ENCODE results near the gene CD302.
"Not testable (repeated sequence)": the region's sequence is repeated elsewhere in the genome, so short reads cannot be mapped to it uniquely, and the experiment has no call there.

CD302 gene, protein sequence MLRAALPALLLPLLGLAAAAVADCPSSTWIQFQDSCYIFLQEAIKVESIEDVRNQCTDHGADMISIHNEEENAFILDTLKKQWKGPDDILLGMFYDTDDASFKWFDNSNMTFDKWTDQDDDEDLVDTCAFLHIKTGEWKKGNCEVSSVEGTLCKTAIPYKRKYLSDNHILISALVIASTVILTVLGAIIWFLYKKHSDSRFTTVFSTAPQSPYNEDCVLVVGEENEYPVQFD
- total RNA-seq = 2.9 to 3.3 reads per million in 2 donors

DNA sequence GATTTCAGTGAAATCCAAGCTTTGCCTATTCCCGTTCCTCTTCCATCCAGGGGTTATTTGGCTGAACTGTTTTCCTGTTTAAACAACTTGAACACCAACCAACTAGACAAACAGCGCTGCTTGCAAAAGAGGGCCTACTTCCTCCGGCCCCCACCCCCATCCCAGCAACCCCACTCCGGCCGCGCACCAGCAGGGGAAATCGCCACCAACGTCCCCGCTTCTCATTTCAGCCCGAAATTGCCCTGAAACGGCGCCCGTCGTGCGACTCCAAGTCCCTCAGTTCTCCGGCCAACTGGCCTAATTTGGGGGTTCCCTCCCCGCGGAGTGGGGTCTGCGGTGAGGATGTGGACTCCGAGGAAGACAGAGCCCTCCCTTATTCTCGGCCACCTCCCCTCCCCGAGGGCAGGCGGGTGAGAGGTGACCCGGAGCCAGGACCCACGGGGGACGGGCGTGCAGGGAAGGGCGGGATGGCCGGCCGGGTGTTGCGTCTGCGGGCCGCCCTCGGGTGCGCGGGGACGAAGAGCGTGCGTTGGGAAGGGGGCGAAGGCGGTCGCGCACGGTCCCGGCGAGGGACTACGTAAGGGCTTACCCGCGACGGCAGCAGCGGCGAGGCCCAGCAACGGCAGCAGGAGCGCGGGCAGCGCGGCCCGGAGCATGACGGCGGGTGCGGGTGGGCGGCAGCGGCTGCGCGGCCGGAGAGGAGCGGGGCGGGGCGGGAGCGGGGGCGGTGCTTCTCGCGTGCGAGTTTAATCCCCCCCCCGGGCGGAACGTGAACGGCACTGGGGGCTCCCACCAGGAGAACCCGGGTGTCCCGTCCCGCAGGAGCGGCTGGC, at the start of gene CD302:
CD302 (minus strand) TSS at position 666 of the 833 bp plus-strand sequence; CDS start at position 656, 10 bp downstream.
- peak; percentile 19 for DNase-seq

- no peak for DNase-seq
These were observed 48.6 kb upstream of the CD302 start for GRCh38 chr2:159846564-159846963.

- DNase-seq = no peak
These were observed 42.6 kb upstream of the CD302 start for GRCh38 chr2:159840616-159841015.

GRCh38 chr2:159832858-159833257, 34.9 kb upstream of the CD302 start:
- no peak for DNase-seq

DNA sequence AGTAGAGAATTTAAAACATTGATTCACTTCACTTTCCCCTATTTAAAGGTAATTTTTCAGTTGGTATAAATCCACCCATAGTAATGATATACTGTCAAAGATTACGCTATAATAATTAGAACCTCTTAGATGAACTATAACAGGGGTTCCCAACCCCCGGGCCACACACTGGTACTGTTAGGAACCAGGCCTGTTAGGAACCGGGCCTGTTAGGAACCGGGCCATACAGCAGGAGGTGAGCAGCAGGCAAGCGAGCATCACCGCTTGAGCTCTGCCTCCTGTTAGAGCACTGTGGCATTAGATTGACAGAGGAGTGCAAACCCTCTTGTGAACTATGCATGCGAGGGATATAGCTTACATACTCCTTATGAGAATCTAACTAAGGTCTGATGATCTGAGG, 34.0 kb upstream of the CD302 start:
- no peak for DNase-seq

GRCh38 chr2:159829376-159829775, 31.4 kb upstream of the CD302 start:
- DNase-seq = no peak

DNA sequence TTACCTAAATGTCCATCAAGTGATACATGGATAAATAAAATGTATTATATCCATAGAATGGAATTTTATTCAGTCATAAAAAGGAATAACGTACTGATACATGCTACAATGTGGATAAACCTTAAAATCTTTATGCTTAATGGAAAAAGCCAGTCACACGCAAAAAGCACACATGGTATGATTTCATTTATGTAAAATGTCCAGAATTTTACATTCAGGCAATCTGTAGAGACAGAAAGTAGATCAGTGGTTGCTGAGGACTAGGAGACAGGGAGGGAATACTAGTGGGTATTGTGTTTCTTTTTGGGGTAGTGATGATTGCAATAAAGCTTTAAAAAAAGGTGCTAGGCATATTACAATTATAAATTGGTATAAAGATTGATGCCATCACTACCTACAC, 30.7 kb upstream of the CD302 start:
- DNase-seq = no peak

DNA sequence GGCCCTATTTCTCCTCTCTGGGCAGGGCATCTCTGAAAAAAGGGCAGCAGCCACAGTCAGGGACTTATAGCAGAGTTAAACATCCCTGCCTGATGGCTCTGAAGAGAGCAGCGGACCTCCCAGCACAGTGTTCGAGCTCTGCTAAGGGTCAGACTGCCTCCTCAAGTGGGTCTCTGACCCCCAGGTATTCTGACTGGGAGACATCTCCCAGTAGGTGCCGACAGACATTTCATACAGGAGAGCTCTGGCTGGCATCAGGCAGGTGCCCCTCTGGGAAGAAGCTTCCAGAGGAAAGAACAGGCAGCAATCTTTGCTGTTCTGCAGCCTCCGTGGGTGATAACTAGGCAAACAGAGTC, 24.4 kb upstream of the CD302 start:
- DNase-seq = not testable (repeated sequence)

DNA sequence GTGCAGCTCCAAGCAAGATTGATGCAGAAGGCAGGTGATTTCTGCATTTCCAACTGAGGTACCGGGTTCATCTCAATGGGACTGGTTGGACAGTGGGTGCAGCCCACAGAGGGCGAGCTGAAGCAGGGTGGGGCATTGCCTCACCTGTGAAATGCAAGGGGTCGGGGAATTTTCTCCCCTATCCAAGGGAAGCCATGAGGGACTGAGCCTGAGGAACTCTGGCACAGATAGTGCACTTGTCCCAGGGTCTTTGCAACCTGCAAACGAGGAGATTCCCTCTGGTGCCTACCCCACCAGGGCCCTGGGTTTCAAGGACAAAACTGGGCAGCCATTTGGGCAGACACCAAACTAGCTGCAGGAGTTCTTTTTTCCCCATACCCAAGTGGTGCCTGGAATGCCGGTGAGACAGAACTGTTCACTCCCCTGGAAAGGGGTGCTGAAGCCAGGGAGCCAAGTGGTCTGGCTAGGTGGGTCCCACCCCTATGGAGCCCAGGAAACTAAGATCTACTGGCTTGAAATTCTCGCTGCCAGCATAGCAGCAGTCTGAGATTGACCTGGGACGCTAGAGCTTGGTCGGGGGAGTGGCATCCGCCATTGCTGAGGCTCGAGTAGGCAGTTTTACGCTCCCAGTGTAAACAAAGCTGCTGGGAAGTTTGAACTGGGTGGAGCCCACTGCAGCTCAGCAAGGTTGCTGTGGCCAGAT, 23.9 kb upstream of the CD302 start:
- not testable (repeated sequence) for DNase-seq

- no peak for DNase-seq
These were observed 20.9 kb upstream of the CD302 start for GRCh38 chr2:159818940-159819339.

DNA sequence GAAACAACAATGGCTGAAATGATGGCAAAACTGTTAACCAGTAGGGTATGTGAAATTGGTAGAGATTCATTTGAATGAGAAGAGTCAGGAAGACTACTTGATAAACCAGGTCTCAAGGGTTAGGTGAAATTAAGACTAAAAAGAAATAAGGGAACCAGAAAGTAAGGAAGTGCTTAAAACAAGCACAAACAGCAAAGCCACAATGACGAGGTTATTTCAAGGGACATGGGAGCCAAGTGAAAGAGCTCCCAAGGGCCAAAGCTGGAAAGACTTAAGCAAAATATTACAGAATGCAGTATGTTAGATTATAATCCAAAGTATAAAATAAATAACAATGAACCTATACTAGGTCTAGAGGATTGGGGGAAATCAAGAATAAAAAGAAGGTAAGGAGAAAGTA, 19.3 kb upstream of the CD302 start:
- no peak for DNase-seq

- DNase-seq = no peak
These were observed 13.2 kb upstream of the CD302 start for GRCh38 chr2:159811232-159811631.

- DNase-seq = no peak
These were observed 10.0 kb upstream of the CD302 start for GRCh38 chr2:159808032-159808425.

DNA sequence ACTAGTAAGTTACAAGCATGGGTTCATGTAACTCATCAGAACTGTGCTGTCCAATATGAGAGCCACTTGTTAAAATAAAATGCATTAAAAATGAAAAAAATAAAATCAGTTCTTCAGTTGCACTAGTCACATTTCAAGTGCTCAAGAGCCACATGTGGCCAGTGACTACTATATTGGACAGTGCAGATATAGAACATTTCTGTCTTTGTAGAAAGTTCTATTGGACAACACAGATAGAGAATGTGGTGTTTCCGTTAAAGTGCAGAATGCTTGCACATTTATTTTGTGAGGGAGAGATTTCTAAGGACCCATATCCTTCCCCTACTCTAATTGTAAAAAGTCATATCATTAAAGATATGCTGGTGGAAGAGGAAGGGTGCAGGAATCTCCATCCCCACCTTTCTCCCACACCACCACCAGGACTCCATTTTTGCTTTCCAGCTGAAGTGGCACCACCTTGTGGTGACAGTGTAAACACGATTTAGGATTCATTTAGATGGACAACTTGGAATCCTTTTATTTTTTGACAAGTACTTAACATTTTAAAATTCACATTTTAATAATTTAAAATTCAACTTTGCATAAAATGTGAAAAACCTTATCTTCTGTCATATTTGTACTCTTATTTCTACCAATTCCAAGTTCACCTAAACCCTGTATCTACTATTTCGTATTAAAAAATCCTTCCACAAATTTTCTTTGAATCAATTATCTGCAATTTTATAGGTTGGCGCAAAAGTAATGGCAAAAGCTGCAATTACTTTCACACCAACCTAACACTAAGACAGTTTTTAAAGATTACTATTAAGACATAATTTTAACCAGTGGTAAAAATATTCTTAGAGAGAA, 9.4 kb upstream of the CD302 start:
- no peak for DNase-seq

- no peak for DNase-seq
These were observed 6.9 kb upstream of the CD302 start for GRCh38 chr2:159804941-159805340.

- no peak for DNase-seq
These were observed 5.4 kb upstream of the CD302 start for GRCh38 chr2:159803235-159803962.

- no peak for DNase-seq
These were observed 4.7 kb upstream of the CD302 start for GRCh38 chr2:159802673-159803072.

GRCh38 chr2:159799833-159800232, 1.8 kb upstream of the CD302 start:
- DNase-seq = no peak

DNA sequence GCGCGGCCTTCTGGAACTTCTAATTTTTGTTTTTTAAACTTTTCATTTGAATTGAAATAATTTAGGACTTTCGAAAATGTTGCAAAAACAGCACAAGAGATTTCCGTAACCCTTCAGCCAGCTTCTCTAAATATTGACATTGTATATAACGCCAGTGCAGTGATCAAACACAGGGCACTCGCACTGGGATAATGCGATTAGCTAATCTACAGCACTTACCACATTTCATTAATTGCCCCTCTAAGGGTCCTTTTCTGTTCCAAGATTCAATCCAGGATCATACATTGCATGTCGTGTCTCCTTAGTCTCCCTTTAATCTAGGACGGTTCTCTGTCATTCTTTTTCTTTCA, 343 bp upstream of the CD302 start:
- no peak for DNase-seq

DNA sequence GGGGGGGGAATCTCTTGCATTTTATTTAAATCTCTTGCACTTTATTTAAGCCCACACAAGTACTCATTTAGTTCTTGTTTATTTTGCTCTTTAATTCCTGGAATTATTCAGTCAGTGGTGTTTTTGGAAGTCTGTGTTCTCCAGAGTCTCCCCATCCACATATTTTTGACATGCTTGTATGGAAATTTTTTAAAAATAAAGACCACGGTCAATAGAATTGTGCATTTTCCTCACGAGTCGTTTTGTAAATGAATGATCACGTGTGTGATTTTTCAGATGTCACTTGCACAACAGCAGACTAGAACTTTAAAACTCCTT, 824 bp downstream of the CD302 start:
- no peak for DNase-seq

DNA sequence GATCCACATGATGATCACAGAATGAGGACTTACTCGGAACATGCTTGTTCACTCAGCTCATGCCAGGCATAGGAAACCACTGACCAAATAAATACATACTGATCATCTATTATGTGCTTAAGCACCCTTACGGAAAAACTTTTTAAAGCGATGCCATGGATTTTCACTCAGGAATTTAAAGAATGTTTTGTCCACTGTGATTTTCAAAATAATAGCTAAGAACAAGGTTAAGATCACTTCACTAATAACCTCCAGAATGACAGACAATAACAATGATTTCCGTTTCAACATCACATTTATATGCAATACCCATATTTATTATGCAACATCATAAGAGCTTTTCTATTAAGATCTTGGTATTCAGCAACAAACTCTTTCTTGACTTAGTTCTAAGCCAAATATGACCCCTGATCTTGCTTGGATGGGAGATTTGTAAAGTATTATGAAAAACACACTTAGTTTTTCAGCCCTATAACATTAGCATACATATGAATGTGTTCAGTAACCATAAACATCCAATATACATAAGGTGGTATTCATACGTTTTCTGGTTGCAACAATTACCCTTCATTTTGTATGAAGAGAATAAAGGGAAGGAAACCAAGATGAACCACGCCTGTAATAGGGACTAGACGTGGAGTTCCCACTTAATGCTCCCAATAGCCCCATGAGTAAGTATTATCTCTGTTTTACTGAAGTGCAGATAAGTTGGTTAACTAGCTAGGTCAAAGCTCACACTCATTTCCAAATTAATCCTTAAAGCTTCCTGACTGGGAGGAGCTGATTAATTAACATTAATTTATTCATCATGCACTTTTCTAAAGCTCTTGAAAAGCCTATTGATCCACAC, 1.9 kb downstream of the CD302 start:
- no peak for DNase-seq

All from activated gamma-delta T cell (primary cell).